Right hindlimb (tissue), 1 donor: ENCODE results near the gene AURKAIP1.
A peak's percentile ranks its signal among the peaks of the same experiment; 100 is the strongest.

ENCODE experiments used
- DNase-seq: peaks from one replicate; pipeline ENCODE4 v3.0.0-alpha.2; 2018

Gene AURKAIP1

GRCh38 chr1:1331068-1331965 lies 43.7 kb downstream of the AURKAIP1 start, which contains the start of gene TAS1R3:
TAS1R3 (plus strand) TSS chr1:1331280; CDS start chr1:1331346, 66 bp downstream.
- DNase-seq, result no peak

DNA sequence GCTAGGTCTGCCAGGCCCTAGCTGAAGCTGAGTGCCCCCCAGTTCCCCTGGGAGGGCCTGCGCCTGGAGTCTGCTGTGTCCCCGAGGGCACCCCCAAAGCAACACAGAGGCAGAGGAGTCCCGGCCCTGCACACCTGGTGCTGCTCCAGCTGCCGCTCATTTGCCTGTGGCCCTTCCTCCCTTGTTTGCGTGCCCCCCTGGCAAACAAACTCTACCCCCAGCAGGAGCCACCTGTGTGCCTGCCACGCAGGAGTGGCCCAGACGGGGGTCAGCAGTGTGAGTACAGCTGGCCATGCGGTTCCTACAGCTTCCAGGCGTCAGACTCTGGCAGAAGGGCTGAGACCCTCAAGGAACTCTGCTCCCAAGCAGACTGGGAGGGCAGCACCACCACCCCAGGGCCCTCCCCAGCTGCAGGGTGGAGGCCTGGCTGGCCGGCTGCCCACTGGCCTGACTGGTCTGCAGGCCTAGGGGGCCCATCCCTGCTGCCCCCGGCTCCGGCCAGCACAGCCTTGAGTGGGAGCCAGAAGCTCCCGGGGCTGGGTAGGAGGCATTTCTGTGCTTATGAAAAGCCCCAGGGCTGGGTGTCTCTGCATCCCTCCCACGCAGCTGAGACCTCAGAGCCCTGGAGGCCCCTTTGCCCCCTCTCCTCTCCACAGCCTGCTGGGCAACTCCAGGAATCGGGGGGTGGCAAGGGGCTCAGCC lies 44.5 kb downstream of the AURKAIP1 start:
- no peak for DNase-seq

GRCh38 chr1:1329304-1330210 lies 45.5 kb downstream of the AURKAIP1 start:
- DNase-seq, result no peak

- no peak for DNase-seq
Measured at GRCh38 chr1:1328254-1328653, 46.8 kb downstream of the AURKAIP1 start.

DNA sequence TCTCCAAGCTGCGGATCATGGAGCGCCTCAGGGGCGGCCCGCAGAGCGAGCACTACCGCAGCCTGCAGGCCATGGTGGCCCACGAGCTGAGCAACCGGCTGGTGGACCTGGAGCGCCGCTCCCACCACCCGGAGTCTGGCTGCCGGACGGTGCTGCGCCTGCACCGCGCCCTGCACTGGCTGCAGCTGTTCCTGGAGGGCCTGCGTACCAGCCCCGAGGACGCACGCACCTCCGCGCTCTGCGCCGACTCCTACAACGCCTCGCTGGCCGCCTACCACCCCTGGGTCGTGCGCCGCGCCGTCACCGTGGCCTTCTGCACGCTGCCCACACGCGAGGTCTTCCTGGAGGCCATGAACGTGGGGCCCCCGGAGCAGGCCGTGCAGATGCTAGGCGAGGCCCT lies 47.7 kb downstream of the AURKAIP1 start:
- DNase-seq, result no peak

DNA sequence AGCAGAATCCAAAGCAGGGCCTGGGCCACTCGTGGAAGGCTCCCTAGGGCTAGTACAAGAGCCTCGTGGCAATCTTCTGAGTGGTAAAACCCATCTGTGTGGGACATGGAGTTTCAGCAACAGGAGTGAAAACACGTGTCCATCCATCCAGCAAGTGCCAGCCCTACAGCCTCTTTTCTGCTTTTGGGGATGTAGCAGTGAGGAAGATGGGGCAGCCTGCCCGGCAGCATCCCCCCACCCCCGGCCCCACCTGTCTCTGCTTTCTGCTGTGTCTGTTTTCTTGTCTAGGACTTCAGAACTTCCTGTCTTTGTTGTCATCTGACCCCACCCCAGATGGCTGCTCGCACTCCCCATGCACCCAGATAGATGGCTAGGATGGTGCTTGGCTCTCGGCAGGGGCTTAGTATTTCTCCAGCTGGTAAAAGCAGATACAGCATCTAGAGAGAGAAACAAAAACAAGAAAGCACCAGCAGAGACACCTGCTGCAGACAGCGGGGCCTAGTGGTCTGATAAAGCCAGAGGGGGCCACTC lies 48.9 kb downstream of the AURKAIP1 start:
- no peak for DNase-seq

DNA sequence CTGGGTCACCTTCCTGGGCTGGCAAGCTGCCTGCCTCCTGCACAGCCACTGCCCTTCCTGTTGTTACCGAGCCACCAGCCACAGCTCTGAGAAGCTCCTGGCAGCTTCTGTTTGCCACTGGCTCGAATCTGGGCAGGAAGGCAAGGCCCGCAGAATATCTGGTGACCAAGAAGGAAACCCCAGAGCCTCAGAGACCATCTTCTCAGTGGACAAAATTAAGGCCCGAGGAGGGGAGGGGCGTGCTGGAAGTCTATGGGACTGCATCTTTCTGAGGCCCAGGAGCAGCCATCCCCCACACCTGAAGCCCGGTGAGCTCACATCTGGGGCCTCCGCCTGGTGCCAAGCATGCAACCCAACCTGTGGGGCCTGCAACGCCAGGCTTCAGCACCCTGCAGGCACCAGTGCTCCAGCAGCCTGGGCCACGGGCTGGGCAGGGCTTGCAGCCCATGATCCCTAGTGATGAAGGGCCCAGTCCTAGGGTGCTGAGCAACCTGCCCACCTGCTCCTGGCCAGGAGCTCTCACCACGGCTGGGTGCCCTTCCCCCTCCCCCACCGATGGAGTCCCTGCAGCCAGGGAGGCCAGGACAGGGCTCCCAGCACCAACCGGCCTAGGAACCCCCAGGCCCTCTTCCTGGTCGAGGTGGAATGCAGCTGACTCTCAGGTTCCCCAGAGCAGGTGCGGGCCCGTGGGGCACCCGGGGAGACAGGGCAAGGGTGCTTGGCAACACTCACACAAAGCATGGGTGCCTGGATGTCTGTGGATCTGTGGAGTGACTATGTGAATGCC lies 49.5 kb downstream of the AURKAIP1 start:
- no peak for DNase-seq

- DNase-seq, result peak; percentile 95
Measured at GRCh38 chr1:1324524-1325287, 50.3 kb downstream of the AURKAIP1 start, which contains the start of the genes CPTP and INTS11. CPTP (plus strand) TSS chr1:1324802; CDS start chr1:1326911, 2,109 bp downstream. INTS11 (minus strand) TSS chr1:1324660; CDS start chr1:1324608, 52 bp downstream.

DNA sequence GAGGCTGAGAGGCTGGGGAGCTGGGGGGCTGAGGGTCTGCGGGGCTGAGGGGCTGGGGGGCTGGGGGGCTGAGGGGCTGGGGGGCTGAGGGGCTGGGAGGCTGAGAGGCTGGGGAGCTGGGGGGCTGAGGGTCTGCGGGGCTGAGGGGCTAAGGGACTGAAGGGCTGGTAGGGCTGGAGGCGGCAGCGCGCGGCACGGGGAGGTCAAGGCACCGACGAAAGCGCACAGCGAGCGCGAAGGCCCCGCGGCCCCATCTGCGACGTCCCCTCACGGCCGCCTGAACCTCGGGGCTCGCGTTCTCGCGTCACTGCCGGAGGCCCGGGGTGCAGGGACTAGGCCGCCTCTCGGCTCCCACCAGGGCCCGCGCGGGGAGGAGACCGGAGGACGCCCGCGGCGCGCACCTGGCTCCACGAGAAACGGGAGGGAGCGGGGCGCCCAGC lies 50.9 kb downstream of the AURKAIP1 start:
- no peak for DNase-seq
